Measurements from ENCODE around the gene MZT2B. TPM values are rescaled to one million over a fixed set of nuclear protein-coding genes. Genes with fewer than 3 reads are reported as not detected.

The MZT2B gene
- total and polyA plus RNA-seq, 2 donors (not counting 1 experiment from before 2014, with no cell fraction given) = 54.0 to 254 TPM

GRCh38 chr2:130183512-130184373 lies 1.7 kb downstream of the MZT2B start:
- H3K79me2 ChIP-seq (ENCODE audit: control insufficient read depth, insufficient read depth, low read length) = peaks cover 46% of the 10 kb centered on the region
- peak overlapping the region; percentile 61 for H3K27ac ChIP-seq (ENCODE audit: insufficient read depth, low read length)
- H3K9ac ChIP-seq (ENCODE audit: insufficient read depth, low read length) = no peak overlapping the region
- peak overlapping the region; percentile 83 for H3K4me2 ChIP-seq (ENCODE audit: extremely low read depth, insufficient read depth, low read length)
- no peaks in the 10 kb centered on the region for H3K9me3 ChIP-seq (ENCODE audit: control insufficient read depth, insufficient read depth, low read depth, low read length)
- TF ChIP-seq EZH2 (IDR thresholded peaks at IDR 0.05; ENCODE audit: low read length, missing control alignments) (no peak), CTCF (conservative IDR thresholded peaks at IDR 0.05 in 1 of 2, IDR thresholded peaks at IDR 0.05 in 1 of 2; ENCODE audit: low read depth in 1 of 2, low read length in 2 of 2) (no peak)
- H3K36me3 ChIP-seq (ENCODE audit: control insufficient read depth, insufficient read depth, low read length) = peaks cover 6% of the 10 kb centered on the region
- H2AFZ ChIP-seq (ENCODE audit: low read length) = no peak overlapping the region
- peaks cover 2% of the 10 kb centered on the region for H3K4me1 ChIP-seq (ENCODE audit: control insufficient read depth, extremely low read depth, insufficient read depth, low read length)
- no peaks in the 10 kb centered on the region for H4K20me1 ChIP-seq (ENCODE audit: control insufficient read depth, extremely low read depth, insufficient read depth, low read length)
- H3K4me3 ChIP-seq (replicated peaks in 1 of 4; ENCODE audit: control extremely low read depth in 1 of 4, insufficient read depth in 1 of 4, low read depth in 3 of 4, low read length in 4 of 4) = peak overlapping the region; percentile 21 to 88 (median 60)
- DNase-seq (ENCODE audit: low read depth in 2 of 2) = peak; percentile 33 to 39
- H3K27me3 ChIP-seq (ENCODE audit: control insufficient read depth, insufficient read depth, low read length) = no peaks in the 10 kb centered on the region

- Histone ChIP-seq H2AFZ (ENCODE audit: low read length) (no peak overlapping the region), H3K27ac (ENCODE audit: insufficient read depth, low read length) (no peak overlapping the region), H3K36me3 (ENCODE audit: control insufficient read depth, insufficient read depth, low read length) (peaks cover 6% of the 10 kb centered on the region), H3K4me1 (ENCODE audit: control insufficient read depth, extremely low read depth, insufficient read depth, low read length) (peaks cover 2% of the 10 kb centered on the region), H3K9ac (ENCODE audit: insufficient read depth, low read length) (no peak overlapping the region), H3K27me3 (ENCODE audit: control insufficient read depth, insufficient read depth, low read length) (no peaks in the 10 kb centered on the region), H3K79me2 (ENCODE audit: control insufficient read depth, insufficient read depth, low read length) (peaks cover 29% of the 10 kb centered on the region), H3K4me3 (replicated peaks in 1 of 4; ENCODE audit: control extremely low read depth in 1 of 4, insufficient read depth in 1 of 4, low read depth in 3 of 4, low read length in 4 of 4) (no peak overlapping the region), H4K20me1 (ENCODE audit: control insufficient read depth, extremely low read depth, insufficient read depth, low read length) (no peaks in the 10 kb centered on the region), H3K4me2 (ENCODE audit: extremely low read depth, insufficient read depth, low read length) (no peak overlapping the region), H3K9me3 (ENCODE audit: control insufficient read depth, insufficient read depth, low read depth, low read length) (no peaks in the 10 kb centered on the region)
- TF ChIP-seq CTCF (conservative IDR thresholded peaks at IDR 0.05 in 1 of 2, IDR thresholded peaks at IDR 0.05 in 1 of 2; ENCODE audit: low read depth in 1 of 2, low read length in 2 of 2) (no peak), EZH2 (IDR thresholded peaks at IDR 0.05; ENCODE audit: low read length, missing control alignments) (no peak)
- no peak for DNase-seq (ENCODE audit: low read depth in 2 of 2)
These were observed 3.4 kb downstream of the MZT2B start for GRCh38 chr2:130185436-130185835.

GRCh38 chr2:130185896-130186295 lies 3.8 kb downstream of the MZT2B start:
- no peak overlapping the region for H3K4me2 ChIP-seq (ENCODE audit: extremely low read depth, insufficient read depth, low read length)
- no peaks in the 10 kb centered on the region for H4K20me1 ChIP-seq (ENCODE audit: control insufficient read depth, extremely low read depth, insufficient read depth, low read length)
- H3K9me3 ChIP-seq (ENCODE audit: control insufficient read depth, insufficient read depth, low read depth, low read length) = no peaks in the 10 kb centered on the region
- no peak overlapping the region for H3K4me3 ChIP-seq (replicated peaks in 1 of 4; ENCODE audit: control extremely low read depth in 1 of 4, insufficient read depth in 1 of 4, low read depth in 3 of 4, low read length in 4 of 4)
- H3K9ac ChIP-seq (ENCODE audit: insufficient read depth, low read length) = no peak overlapping the region
- peaks cover 25% of the 10 kb centered on the region for H3K79me2 ChIP-seq (ENCODE audit: control insufficient read depth, insufficient read depth, low read length)
- DNase-seq (ENCODE audit: low read depth in 2 of 2) = no peak
- H3K27ac ChIP-seq (ENCODE audit: insufficient read depth, low read length) = no peak overlapping the region
- no peak for TF ChIP-seq CTCF (conservative IDR thresholded peaks at IDR 0.05 in 1 of 2, IDR thresholded peaks at IDR 0.05 in 1 of 2; ENCODE audit: low read depth in 1 of 2, low read length in 2 of 2)
- TF ChIP-seq EZH2 (IDR thresholded peaks at IDR 0.05; ENCODE audit: low read length, missing control alignments) = no peak
- no peaks in the 10 kb centered on the region for H3K27me3 ChIP-seq (ENCODE audit: control insufficient read depth, insufficient read depth, low read length)
- peaks cover 6% of the 10 kb centered on the region for H3K36me3 ChIP-seq (ENCODE audit: control insufficient read depth, insufficient read depth, low read length)
- H3K4me1 ChIP-seq (ENCODE audit: control insufficient read depth, extremely low read depth, insufficient read depth, low read length) = no peaks in the 10 kb centered on the region
- H2AFZ ChIP-seq (ENCODE audit: low read length) = no peak overlapping the region

Data from fibroblast of lung (primary cell).